ENCODE data around the gene OR7D4.
"Not testable (repeated sequence)": the region's sequence is repeated elsewhere in the genome, so short reads cannot be mapped to it uniquely, and the experiment has no call there.

- TF ChIP-seq YY1 (IDR thresholded peaks at IDR 0.05; ENCODE audit: insufficient read depth, insufficient read length); SUZ12 (IDR thresholded peaks at IDR 0.05; ENCODE audit: extremely low read depth, insufficient read depth, insufficient read length): not testable (repeated sequence)
These were observed 21.3 kb downstream of the OR7D4 start for GRCh38 chr19:9198044-9198443.

All from NT2/D1 (cell line).